OCI-LY7 (cell line): ENCODE measurements around the gene LACRT. TPM values are rescaled to one million over a fixed set of nuclear protein-coding genes. Genes with fewer than 3 reads are reported as not detected.
"Not testable (repeated sequence)": the region's sequence is repeated elsewhere in the genome, so short reads cannot be mapped to it uniquely, and the experiment has no call there.

Experiments used
- BruUV-seq: library from RNA; stranded (reverse); fragments of 400-500 nt; replicated peaks from 2 replicates; lab custom pipeline; 2021; lab: Mats Ljungman, UMichigan
- CTCF ChIA-PET: fragments of 300-600 bp; sonication (Branson Sonifier 250); formaldehyde crosslinking; loops from one replicate; lab custom pipeline; 2022; ENCODE audit warnings: antibody characterized with exemption; ENCODE audit not compliant: unreplicated experiment; lab: Charles Lee
- POLR2A ChIA-PET: fragments of 300-600 bp; sonication (Branson Sonifier 250); formaldehyde crosslinking; loops from one replicate; lab custom pipeline; 2022; ENCODE audit warnings: antibody characterized with exemption; lab: Charles Lee
- DNase-seq: peaks from one replicate; pipeline ENCODE4 v3.0.0-alpha.2; 2015; ENCODE audit warnings: low spot score
- H2AFZ ChIP-seq: fragments of 200-600 bp; sonication (generic), shearing (Covaris generic); 2 replicates; pipeline ENCODE4 v1.6.1; 2014; ENCODE audit warnings: mild to moderate bottlenecking, antibody characterized with exemption, low read length, moderate library complexity
- H3K27ac ChIP-seq: fragments of 200-600 bp; sonication (generic); 2 replicates; pipeline ENCODE4 v1.5.1; 2014; ENCODE audit warnings: mixed run types, low read depth, mild to moderate bottlenecking, moderate library complexity, low read length, inconsistent platforms; ENCODE audit not compliant: poor library complexity, severe bottlenecking
- H3K36me3 ChIP-seq: fragments of 200-600 bp; sonication (generic); 2 replicates; pipeline ENCODE4 v1.6.1; 2014; ENCODE audit warnings: mild to moderate bottlenecking, antibody characterized with exemption, low read length, moderate library complexity, mixed read lengths; ENCODE audit not compliant: insufficient read depth
- H3K4me1 ChIP-seq: fragments of 200-600 bp; sonication (generic); 2 replicates; pipeline ENCODE4 v1.5.1; 2014; ENCODE audit warnings: mild to moderate bottlenecking, low read length; ENCODE audit not compliant: insufficient read depth, poor library complexity, severe bottlenecking
- H3K4me2 ChIP-seq: fragments of 200-600 bp; sonication (generic); 2 replicates; pipeline ENCODE4 v1.6.1; 2014; ENCODE audit warnings: mild to moderate bottlenecking, low read length
- H3K4me3 ChIP-seq: fragments of 200-600 bp; sonication (generic); 2 replicates; pipeline ENCODE4 v1.5.1; 2014; ENCODE audit warnings: mild to moderate bottlenecking, low read depth, low read length; ENCODE audit not compliant: poor library complexity, severe bottlenecking
- H3K79me2 ChIP-seq: fragments of 200-600 bp; sonication (generic); 2 replicates; pipeline ENCODE4 v1.6.1; 2016; ENCODE audit warnings: low read depth, mild to moderate bottlenecking, low read length, moderate library complexity, mixed read lengths; ENCODE audit not compliant: insufficient read depth
- H3K9me2 ChIP-seq: fragments of 200-600 bp; sonication (generic); 2 replicates; pipeline ENCODE4 v1.6.1; 2016; ENCODE audit warnings: mild to moderate bottlenecking, low read length, mixed read lengths; ENCODE audit not compliant: insufficient read depth
- H3K9me3 ChIP-seq: fragments of 200-600 bp; sonication (generic); 2 replicates; pipeline ENCODE4 v1.6.1; 2014; ENCODE audit warnings: mild to moderate bottlenecking, mixed run types, low read length, mixed read lengths
- H4K20me1 ChIP-seq: fragments of 200-600 bp; sonication (generic); 2 replicates; pipeline ENCODE4 v1.6.1; 2014; ENCODE audit warnings: mild to moderate bottlenecking, antibody characterized with exemption, low read length, moderate library complexity, mixed read lengths; ENCODE audit not compliant: insufficient read depth
- EZH2phosphoT487 ChIP-seq: fragments of 200-600 bp; sonication (generic); IDR thresholded peaks from 2 replicates; pipeline ENCODE4 v1.6.1; 2018; ENCODE audit warnings: low read depth, borderline replicate concordance, mild to moderate bottlenecking, mixed run types, antibody characterized with exemption, low read length, moderate library complexity, mixed read lengths
- intact Hi-C: fragments of 100-400 bp; cut with micrococcal nuclease; formaldehyde crosslinking; loops from one replicate; pipeline ENCODE4 v1.10.0; 2022; ENCODE audit not compliant: unreplicated experiment
- total RNA-seq, 2 experiments: library from RNA; depleted of rRNA in 1 of 2; stranded (reverse); fragments of >200 nt in 1 of 2; shearing (Covaris generic) in 1 of 2; gene quantifications; 2 replicates each; pipeline ENCODE4 v1.2.3, GENCODE V29; 2014 to 2022
- TF ChIP-seq, protein P1 (sequence below): fragments of 200-600 bp; sonication (generic); conservative IDR thresholded peaks from 2 replicates; pipeline ENCODE4 v1.5.1; 2014; ENCODE audit warnings: mild to moderate bottlenecking, antibody characterized with exemption, low read length, moderate library complexity, mixed read lengths

LACRT gene
- total RNA-seq, 2 experiments from 2014 or later, result not detected

GRCh38 chr12:54648265-54648664 lies 13.6 kb upstream of the LACRT start, which contains the start of gene DCD:
TSS of gene DCD (minus strand) at chr12:54648365. CDS start at chr12:54648303, 62 bp downstream.
- POLR2A ChIA-PET, result no interaction called here
- TF ChIP-seq, protein P1, sequence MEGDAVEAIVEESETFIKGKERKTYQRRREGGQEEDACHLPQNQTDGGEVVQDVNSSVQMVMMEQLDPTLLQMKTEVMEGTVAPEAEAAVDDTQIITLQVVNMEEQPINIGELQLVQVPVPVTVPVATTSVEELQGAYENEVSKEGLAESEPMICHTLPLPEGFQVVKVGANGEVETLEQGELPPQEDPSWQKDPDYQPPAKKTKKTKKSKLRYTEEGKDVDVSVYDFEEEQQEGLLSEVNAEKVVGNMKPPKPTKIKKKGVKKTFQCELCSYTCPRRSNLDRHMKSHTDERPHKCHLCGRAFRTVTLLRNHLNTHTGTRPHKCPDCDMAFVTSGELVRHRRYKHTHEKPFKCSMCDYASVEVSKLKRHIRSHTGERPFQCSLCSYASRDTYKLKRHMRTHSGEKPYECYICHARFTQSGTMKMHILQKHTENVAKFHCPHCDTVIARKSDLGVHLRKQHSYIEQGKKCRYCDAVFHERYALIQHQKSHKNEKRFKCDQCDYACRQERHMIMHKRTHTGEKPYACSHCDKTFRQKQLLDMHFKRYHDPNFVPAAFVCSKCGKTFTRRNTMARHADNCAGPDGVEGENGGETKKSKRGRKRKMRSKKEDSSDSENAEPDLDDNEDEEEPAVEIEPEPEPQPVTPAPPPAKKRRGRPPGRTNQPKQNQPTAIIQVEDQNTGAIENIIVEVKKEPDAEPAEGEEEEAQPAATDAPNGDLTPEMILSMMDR, result no peak
- TF ChIP-seq EZH2phosphoT487, result no peak
- Histone ChIP-seq H3K4me1 (no peaks in the 10 kb centered on the region), H3K9me2 (no peaks in the 10 kb centered on the region), H3K4me3 (no peak within 1 kb of the TSS), H3K27ac (no peak within 1 kb of the TSS), H3K79me2 (no peaks in the 10 kb centered on the region), H3K36me3 (no peaks in the 10 kb centered on the region), H3K9me3 (no peaks in the 10 kb centered on the region), H3K4me2 (no peak within 1 kb of the TSS), H2AFZ (no peak within 1 kb of the TSS), H4K20me1 (no peaks in the 10 kb centered on the region)
- no peak for DNase-seq
- no TSS peak for BruUV-seq
- intact Hi-C loops, result no loop called here
- CTCF ChIA-PET, result no interaction called here

GRCh38 chr12:54641554-54641953 lies 6.9 kb upstream of the LACRT start:
- H3K27ac ChIP-seq, result no peak overlapping the region
- H3K9me2 ChIP-seq, result no peaks in the 10 kb centered on the region
- peaks cover 9% of the 10 kb centered on the region for H3K4me1 ChIP-seq
- intact Hi-C loops, result no loop called here
- peak overlapping the region; percentile 27; the same call in 1 of the 2 replicates for H3K4me2 ChIP-seq
- DNase-seq, result peak; percentile 6
- TF ChIP-seq, protein P1, result no peak
- no peak for TF ChIP-seq EZH2phosphoT487
- no peaks in the 10 kb centered on the region for H3K9me3 ChIP-seq
- H4K20me1 ChIP-seq, result no peaks in the 10 kb centered on the region
- H2AFZ ChIP-seq, result no peak overlapping the region
- no peaks in the 10 kb centered on the region for H3K79me2 ChIP-seq
- POLR2A ChIA-PET, result interaction anchor here (0.6 to 1.4 kb wide), 6 partner anchors 8 to 207 kb away, joined by 3 to 6 read pairs (median 3); no protein-coding TSS in a partner anchor
- H3K4me3 ChIP-seq, result no peak overlapping the region
- CTCF ChIA-PET, result no interaction called here
- H3K36me3 ChIP-seq, result no peaks in the 10 kb centered on the region
- no TSS peak for BruUV-seq

DNA sequence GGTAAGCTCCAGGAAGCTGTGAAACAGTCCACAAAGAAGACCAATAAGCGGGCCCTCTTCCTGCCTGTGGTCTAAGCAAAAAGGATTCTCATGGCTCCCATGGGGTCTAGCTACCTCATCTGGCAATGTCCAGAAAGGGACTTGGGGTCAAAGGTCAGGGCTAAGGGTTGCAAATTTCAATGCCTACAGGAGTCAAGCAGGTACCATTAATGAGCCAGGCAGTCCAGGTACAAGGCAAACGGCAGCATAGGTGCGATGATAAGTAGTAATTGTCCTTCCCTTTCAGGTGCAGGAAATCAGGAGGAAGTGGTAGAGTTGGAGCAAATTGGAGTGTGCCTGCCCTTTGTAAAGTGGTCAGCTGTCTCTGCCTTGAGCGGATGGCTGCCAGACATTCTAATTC lies 6.4 kb upstream of the LACRT start:
- Histone ChIP-seq H3K4me2 (no peak overlapping the region), H3K9me2 (no peaks in the 10 kb centered on the region), H2AFZ (no peak overlapping the region), H3K27ac (no peak overlapping the region), H4K20me1 (no peaks in the 10 kb centered on the region), H3K79me2 (no peaks in the 10 kb centered on the region), H3K4me1 (peaks cover 9% of the 10 kb centered on the region), H3K4me3 (no peak overlapping the region), H3K9me3 (no peaks in the 10 kb centered on the region), H3K36me3 (no peaks in the 10 kb centered on the region)
- TF ChIP-seq, protein P1, result no peak
- TF ChIP-seq EZH2phosphoT487, result no peak
- intact Hi-C loops, result no loop called here
- DNase-seq, result no peak
- ChIA-PET CTCF (no interaction called here), POLR2A (interaction anchor here (0.6 to 1.2 kb wide), 5 partner anchors 9 to 207 kb away, joined by 3 to 4 read pairs (median 3); no protein-coding TSS in a partner anchor)
- BruUV-seq, result no TSS peak

DNA sequence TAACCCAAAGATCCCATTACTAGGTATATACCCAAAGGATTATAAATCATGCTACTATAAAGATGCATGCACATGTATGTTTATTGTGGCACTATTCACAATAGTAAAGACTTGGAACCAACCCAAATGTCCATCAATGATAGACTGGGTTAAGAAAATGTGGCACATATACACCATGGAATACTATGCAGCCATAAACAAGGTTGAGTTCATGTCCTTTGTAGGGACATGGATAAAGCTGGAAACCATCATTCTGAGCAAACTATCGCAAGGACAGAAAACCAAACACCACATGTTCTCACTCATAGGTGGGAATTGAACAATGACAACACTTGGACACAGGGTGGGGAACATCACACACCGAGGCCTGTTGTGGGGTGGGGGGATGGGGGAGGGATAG lies 4.4 kb upstream of the LACRT start:
- H3K4me1 ChIP-seq, BruUV-seq, POLR2A ChIA-PET, H3K9me2 ChIP-seq, DNase-seq, CTCF ChIA-PET, H3K4me3 ChIP-seq, H2AFZ ChIP-seq, H3K27ac ChIP-seq, H3K79me2 ChIP-seq, H3K36me3 ChIP-seq, H3K9me3 ChIP-seq, H4K20me1 ChIP-seq, intact Hi-C loops, H3K4me2 ChIP-seq: not testable (repeated sequence)
